ENCODE data around the gene PCDHB9. TPM values are rescaled to one million over a fixed set of nuclear protein-coding genes. Genes with fewer than 3 reads are reported as not detected.
"Not testable (repeated sequence)": the region's sequence is repeated elsewhere in the genome, so short reads cannot be mapped to it uniquely, and the experiment has no call there.

The PCDHB9 gene
- total RNA-seq, 1 donor from 2014 or later: 0.29 TPM

DNA sequence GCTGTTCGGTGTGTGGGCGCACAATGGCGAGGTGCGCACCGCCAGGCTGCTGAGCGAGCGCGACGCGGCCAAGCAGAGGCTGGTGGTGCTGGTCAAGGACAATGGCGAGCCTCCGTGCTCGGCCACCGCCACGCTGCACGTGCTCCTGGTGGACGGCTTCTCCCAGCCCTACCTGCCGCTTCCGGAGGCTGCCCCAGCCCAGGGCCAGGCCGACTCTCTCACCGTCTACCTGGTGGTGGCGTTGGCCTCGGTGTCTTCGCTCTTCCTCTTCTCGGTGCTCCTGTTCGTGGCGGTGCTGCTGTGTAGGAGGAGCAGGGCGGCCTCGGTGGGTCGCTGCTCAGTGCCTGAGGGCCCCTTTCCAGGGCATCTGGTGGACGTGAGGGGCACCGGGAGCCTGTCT lies 7.1 kb upstream of the PCDHB9 start:
- H3K36me3 Mint-ChIP-seq (ENCODE audit: low read depth); H3K4me1 Mint-ChIP-seq; H3K4me3 Mint-ChIP-seq; POLR2A ChIA-PET; ATAC-seq (ENCODE audit: low read depth); intact Hi-C loops (cut with micrococcal nuclease); DNase-seq; CTCF ChIA-PET; H3K9me3 Mint-ChIP-seq; H3K27ac Mint-ChIP-seq: not testable (repeated sequence)
- peaks cover 18% of the 10 kb centered on the region for H3K27me3 Mint-ChIP-seq

- Mint-ChIP-seq H3K4me3 (no peak overlapping the region), H3K27ac (no peak overlapping the region), H3K9me3 (peaks cover 8% of the 10 kb centered on the region), H3K36me3 (ENCODE audit: low read depth) (no peaks in the 10 kb centered on the region), H3K27me3 (peaks cover 15% of the 10 kb centered on the region), H3K4me1 (no peaks in the 10 kb centered on the region)
- TF ChIP-seq, protein P1, sequence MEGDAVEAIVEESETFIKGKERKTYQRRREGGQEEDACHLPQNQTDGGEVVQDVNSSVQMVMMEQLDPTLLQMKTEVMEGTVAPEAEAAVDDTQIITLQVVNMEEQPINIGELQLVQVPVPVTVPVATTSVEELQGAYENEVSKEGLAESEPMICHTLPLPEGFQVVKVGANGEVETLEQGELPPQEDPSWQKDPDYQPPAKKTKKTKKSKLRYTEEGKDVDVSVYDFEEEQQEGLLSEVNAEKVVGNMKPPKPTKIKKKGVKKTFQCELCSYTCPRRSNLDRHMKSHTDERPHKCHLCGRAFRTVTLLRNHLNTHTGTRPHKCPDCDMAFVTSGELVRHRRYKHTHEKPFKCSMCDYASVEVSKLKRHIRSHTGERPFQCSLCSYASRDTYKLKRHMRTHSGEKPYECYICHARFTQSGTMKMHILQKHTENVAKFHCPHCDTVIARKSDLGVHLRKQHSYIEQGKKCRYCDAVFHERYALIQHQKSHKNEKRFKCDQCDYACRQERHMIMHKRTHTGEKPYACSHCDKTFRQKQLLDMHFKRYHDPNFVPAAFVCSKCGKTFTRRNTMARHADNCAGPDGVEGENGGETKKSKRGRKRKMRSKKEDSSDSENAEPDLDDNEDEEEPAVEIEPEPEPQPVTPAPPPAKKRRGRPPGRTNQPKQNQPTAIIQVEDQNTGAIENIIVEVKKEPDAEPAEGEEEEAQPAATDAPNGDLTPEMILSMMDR (IDR thresholded peaks at IDR 0.05): no peak
- no peak for ATAC-seq (ENCODE audit: low read depth)
- POLR2A ChIA-PET: no interaction called here
- no peak for DNase-seq
- CTCF ChIA-PET: no interaction called here
- intact Hi-C loops (cut with micrococcal nuclease): no loop called here
Observed at GRCh38 chr5:141180313-141180712, 6.6 kb upstream of the PCDHB9 start.

DNA sequence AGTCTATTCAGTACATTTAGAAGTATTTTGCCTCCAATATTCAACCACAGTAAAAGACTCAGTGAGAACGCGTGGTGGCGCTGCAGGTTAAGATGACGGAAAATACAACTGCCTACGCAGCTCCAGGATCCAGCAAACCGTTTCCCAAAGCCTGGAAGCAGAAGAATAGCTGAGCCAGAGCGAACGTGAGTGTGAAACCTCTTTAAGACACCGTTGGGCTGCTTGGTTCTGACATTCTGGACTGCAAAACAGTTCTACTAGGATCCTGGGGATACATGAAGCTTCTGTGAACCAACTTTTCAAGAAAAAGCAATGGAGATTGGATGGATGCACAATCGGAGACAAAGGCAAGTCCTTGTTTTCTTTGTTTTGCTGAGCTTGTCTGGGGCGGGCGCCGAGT lies 4.7 kb upstream of the PCDHB9 start, which contains the start of gene PCDHB16:
Gene PCDHB16, plus strand, starts transcription at position 140 of the 400 bp plus-strand sequence. Its CDS starts 173 bp downstream, at position 313.
- Mint-ChIP-seq H3K9me3 (peaks cover 8% of the 10 kb centered on the region), H3K4me1 (peaks cover 4% of the 10 kb centered on the region), H3K27me3 (peaks cover 19% of the 10 kb centered on the region), H3K27ac (no peak within 1 kb of the TSS), H3K36me3 (ENCODE audit: low read depth) (peaks cover 4% of the 10 kb centered on the region), H3K4me3 (no peak within 1 kb of the TSS)
- intact Hi-C loops (cut with micrococcal nuclease): no loop called here
- DNase-seq (no peak), ATAC-seq (ENCODE audit: low read depth) (no peak)
- TF ChIP-seq, protein P1 (IDR thresholded peaks at IDR 0.05): no peak
- ChIA-PET CTCF (no interaction called here), POLR2A (no interaction called here)

DNA sequence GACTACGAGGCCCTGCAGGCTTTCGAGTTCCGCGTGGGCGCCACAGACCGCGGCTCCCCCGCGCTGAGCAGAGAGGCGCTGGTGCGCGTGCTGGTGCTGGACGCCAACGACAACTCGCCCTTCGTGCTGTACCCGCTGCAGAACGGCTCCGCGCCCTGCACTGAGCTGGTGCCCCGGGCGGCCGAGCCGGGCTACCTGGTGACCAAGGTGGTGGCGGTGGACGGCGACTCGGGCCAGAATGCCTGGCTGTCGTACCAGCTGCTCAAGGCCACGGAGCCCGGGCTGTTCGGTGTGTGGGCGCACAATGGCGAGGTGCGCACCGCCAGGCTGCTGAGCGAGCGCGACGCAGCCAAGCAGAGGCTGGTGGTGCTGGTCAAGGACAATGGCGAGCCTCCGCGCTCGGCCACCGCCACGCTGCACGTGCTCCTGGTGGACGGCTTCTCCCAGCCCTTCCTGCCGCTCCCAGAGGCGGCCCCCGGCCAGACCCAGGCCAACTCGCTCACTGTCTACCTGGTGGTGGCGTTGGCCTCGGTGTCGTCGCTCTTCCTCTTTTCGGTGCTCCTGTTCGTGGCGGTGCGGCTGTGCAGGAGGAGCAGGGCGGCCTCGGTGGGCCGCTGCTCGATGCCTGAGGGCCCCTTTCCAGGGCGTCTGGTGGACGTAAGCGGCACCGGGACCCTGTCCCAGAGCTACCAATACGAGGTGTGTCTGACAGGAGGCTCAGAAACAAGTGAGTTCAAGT lies 2.7 kb upstream of the PCDHB9 start:
- peaks cover 22% of the 10 kb centered on the region for H3K27me3 Mint-ChIP-seq

DNA sequence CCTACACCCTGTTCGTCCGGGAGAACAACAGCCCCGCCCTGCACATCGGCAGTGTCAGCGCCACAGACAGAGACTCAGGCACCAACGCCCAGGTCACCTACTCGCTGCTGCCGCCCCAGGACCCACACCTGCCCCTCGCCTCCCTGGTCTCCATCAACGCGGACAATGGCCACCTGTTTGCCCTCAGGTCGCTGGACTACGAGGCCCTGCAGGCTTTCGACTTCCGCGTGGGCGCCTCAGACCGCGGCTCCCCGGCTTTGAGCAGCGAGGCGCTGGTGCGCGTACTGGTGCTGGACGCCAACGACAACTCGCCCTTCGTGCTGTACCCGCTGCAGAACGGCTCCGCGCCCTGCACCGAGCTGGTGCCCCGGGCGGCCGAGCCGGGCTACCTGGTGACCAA lies 1.7 kb downstream of the PCDHB9 start:
- H3K9me3 Mint-ChIP-seq: peaks cover 14% of the 10 kb centered on the region
- H3K4me1 Mint-ChIP-seq; H3K36me3 Mint-ChIP-seq (ENCODE audit: low read depth); H3K4me3 Mint-ChIP-seq; ATAC-seq (ENCODE audit: low read depth); DNase-seq; CTCF ChIA-PET; POLR2A ChIA-PET; intact Hi-C loops (cut with micrococcal nuclease); H3K27ac Mint-ChIP-seq: not testable (repeated sequence)
- peaks cover 26% of the 10 kb centered on the region for H3K27me3 Mint-ChIP-seq

More for the DNA sequence above, 2.7 kb upstream of the PCDHB9 start:
- H3K4me1 Mint-ChIP-seq; H3K4me3 Mint-ChIP-seq; DNase-seq; POLR2A ChIA-PET; intact Hi-C loops (cut with micrococcal nuclease); ATAC-seq (ENCODE audit: low read depth); H3K36me3 Mint-ChIP-seq (ENCODE audit: low read depth); H3K27ac Mint-ChIP-seq; CTCF ChIA-PET: not testable (repeated sequence)
- peaks cover 13% of the 10 kb centered on the region for H3K9me3 Mint-ChIP-seq

- CTCF ChIA-PET; H3K4me3 Mint-ChIP-seq; DNase-seq; H3K27ac Mint-ChIP-seq; H3K4me1 Mint-ChIP-seq; ATAC-seq (ENCODE audit: low read depth); intact Hi-C loops (cut with micrococcal nuclease); POLR2A ChIA-PET; H3K36me3 Mint-ChIP-seq (ENCODE audit: low read depth): not testable (repeated sequence)
- H3K9me3 Mint-ChIP-seq: peaks cover 14% of the 10 kb centered on the region
- peaks cover 26% of the 10 kb centered on the region for H3K27me3 Mint-ChIP-seq
Observed at GRCh38 chr5:141189131-141189530, 2.2 kb downstream of the PCDHB9 start.

DNA sequence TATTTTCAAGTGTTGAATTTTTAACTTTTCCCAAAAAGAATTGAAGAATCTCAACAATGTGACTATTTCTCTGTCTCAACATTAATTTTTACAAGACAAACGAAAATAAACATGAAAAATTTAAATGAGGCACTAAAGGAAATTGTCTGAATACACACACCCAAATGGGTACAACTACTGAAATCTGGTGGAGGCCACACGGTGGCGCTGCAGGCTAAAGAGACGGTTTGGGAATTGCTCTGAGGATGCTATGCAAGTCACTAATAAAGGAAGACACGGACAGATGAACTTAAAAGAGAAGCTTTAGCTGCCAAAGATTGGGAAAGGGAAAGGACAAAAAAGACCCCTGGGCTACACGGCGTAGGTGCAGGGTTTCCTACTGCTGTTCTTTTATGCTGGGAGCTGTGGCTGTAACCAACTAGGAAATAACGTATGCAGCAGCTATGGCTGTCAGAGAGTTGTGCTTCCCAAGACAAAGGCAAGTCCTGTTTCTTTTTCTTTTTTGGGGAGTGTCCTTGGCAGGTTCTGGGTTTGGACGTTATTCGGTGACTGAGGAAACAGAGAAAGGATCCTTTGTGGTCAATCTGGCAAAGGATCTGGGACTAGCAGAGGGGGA lies 5.3 kb downstream of the PCDHB9 start, which contains the start of gene PCDHB10:
Gene PCDHB10, plus strand, starts transcription at position 244 of the 616 bp plus-strand sequence. Its CDS starts 200 bp downstream, at position 444.
- Mint-ChIP-seq H3K4me3 (no peak within 1 kb of the TSS), H3K9me3 (peaks cover 24% of the 10 kb centered on the region), H3K4me1 (peaks cover under 1% of the 10 kb centered on the region), H3K36me3 (ENCODE audit: low read depth) (peaks cover 4% of the 10 kb centered on the region), H3K27ac (no peak within 1 kb of the TSS), H3K27me3 (peaks cover 22% of the 10 kb centered on the region)
- POLR2A ChIA-PET: no interaction called here
- intact Hi-C loops (cut with micrococcal nuclease): no loop called here
- TF ChIP-seq, protein P1 (IDR thresholded peaks at IDR 0.05): no peak
- no peak for DNase-seq
- no peak for ATAC-seq (ENCODE audit: low read depth)
- CTCF ChIA-PET: interaction anchor here (1.4 kb wide), 1 partner anchor 372 kb away, joined by 5 read pairs; no protein-coding TSS in a partner anchor

- not testable (repeated sequence) for DNase-seq, H3K4me3 Mint-ChIP-seq
Observed at GRCh38 chr5:141194332-141194731, 7.4 kb downstream of the PCDHB9 start.

More at GRCh38 chr5:141194332-141194731, 7.4 kb downstream of the PCDHB9 start:
- H3K36me3 Mint-ChIP-seq (ENCODE audit: low read depth); CTCF ChIA-PET; H3K27ac Mint-ChIP-seq; POLR2A ChIA-PET; ATAC-seq (ENCODE audit: low read depth); H3K4me1 Mint-ChIP-seq; intact Hi-C loops (cut with micrococcal nuclease): not testable (repeated sequence)
- peaks cover 30% of the 10 kb centered on the region for H3K9me3 Mint-ChIP-seq
- peaks cover 19% of the 10 kb centered on the region for H3K27me3 Mint-ChIP-seq
